ACC112 (cell line): ENCODE measurements around the gene HDAC4.

Experiments
- H2AFZ ChIP-seq: fragments of 200-600 bp; sonication (generic); one replicate; pipeline ENCODE4 v1.6.0; 2017; ENCODE audit warnings: antibody characterized with exemption, low read length; ENCODE audit not compliant: unreplicated experiment
- H3K27ac ChIP-seq: fragments of 200-600 bp; sonication (generic); 2 replicates; pipeline ENCODE4 v1.5.1; 2014; ENCODE audit warnings: low read depth, mild to moderate bottlenecking, antibody characterized with exemption, low read length, moderate library complexity
- H3K27me3 ChIP-seq: fragments of 200-600 bp; sonication (generic); 2 replicates; pipeline ENCODE4 v1.6.1; 2014; ENCODE audit warnings: mild to moderate bottlenecking, antibody characterized with exemption, low read length, moderate library complexity, mixed read lengths; ENCODE audit not compliant: insufficient read depth
- H3K36me3 ChIP-seq: fragments of 200-600 bp; sonication (generic); 2 replicates; pipeline ENCODE4 v1.6.1; 2016; ENCODE audit warnings: mild to moderate bottlenecking, antibody characterized with exemption, low read length, moderate library complexity, mixed read lengths; ENCODE audit not compliant: insufficient read depth
- H3K4me1 ChIP-seq: fragments of 200-600 bp; sonication (generic); one replicate; pipeline ENCODE4 v1.6.1; 2016; ENCODE audit warnings: low read length, mixed read lengths; ENCODE audit not compliant: insufficient read depth, unreplicated experiment, control insufficient read depth
- H3K4me3 ChIP-seq: fragments of 200-600 bp; sonication (generic); 2 replicates; pipeline ENCODE4 v1.5.1; 2014; ENCODE audit warnings: mild to moderate bottlenecking, low read depth, low read length
- H3K79me2 ChIP-seq: fragments of 200-600 bp; sonication (generic); one replicate; pipeline ENCODE4 v1.6.0; 2016; ENCODE audit warnings: low read length; ENCODE audit not compliant: control insufficient read depth, unreplicated experiment, insufficient read depth

Gene HDAC4

GRCh38 chr2:239127513-239127912 lies 273.3 kb downstream of the HDAC4 start:
- Histone ChIP-seq H3K27ac (no peak overlapping the region), H2AFZ (no peak overlapping the region), H3K4me3 (no peak overlapping the region), H3K4me1 (no peaks in the 10 kb centered on the region), H3K36me3 (peaks cover 19% of the 10 kb centered on the region), H3K79me2 (no peaks in the 10 kb centered on the region), H3K27me3 (no peaks in the 10 kb centered on the region)

GRCh38 chr2:239125726-239126675 lies 274.8 kb downstream of the HDAC4 start:
- no peak overlapping the region for H2AFZ ChIP-seq
- H3K36me3 ChIP-seq, result peaks cover 19% of the 10 kb centered on the region
- no peaks in the 10 kb centered on the region for H3K4me1 ChIP-seq
- H3K27me3 ChIP-seq, result no peaks in the 10 kb centered on the region
- no peak overlapping the region for H3K4me3 ChIP-seq
- no peak overlapping the region for H3K27ac ChIP-seq
- H3K79me2 ChIP-seq, result no peaks in the 10 kb centered on the region

DNA sequence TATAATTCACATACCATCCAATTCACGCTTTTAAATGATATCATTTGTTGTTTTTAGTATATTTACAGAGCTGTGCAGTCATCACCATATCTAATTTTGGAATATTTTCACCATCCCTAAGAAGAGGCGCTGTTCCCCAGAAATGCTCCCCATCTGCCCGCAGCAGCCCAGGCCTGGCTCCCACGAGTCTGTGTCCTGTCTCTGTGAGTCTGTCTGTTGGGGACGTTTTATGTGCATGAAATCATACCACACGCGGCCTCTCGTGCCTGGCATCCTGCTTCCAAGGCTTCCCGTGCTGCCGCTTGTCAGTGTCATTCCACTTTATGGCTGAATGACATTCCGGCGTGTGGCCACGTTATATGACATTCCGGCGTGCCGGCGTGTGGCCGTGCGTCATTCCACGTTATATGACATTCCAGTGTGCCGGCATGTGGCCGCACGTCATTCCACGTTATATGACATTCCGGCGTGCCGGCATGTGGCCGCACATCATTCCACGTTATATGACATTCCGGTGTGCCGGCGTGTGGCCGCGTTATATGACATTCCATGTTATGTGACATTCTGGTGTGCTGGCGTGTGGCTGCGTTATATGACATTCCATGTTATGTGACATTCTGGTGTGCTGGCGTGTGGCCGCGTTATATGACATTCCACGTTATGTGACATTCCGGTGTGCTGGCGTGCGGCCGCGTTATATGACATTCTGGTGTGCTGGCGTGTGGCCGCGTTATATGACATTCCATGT lies 276.5 kb downstream of the HDAC4 start:
- no peaks in the 10 kb centered on the region for H3K27me3 ChIP-seq
- no peak overlapping the region for H3K4me3 ChIP-seq
- H3K36me3 ChIP-seq, result peaks cover 19% of the 10 kb centered on the region
- H3K27ac ChIP-seq, result no peak overlapping the region
- no peak overlapping the region for H2AFZ ChIP-seq
- no peaks in the 10 kb centered on the region for H3K79me2 ChIP-seq
- no peaks in the 10 kb centered on the region for H3K4me1 ChIP-seq

GRCh38 chr2:239122421-239123110 lies 278.3 kb downstream of the HDAC4 start:
- H2AFZ ChIP-seq, result no peak overlapping the region
- H3K79me2 ChIP-seq, result no peaks in the 10 kb centered on the region
- no peak overlapping the region for H3K27ac ChIP-seq
- H3K27me3 ChIP-seq, result no peaks in the 10 kb centered on the region
- H3K4me3 ChIP-seq, result no peak overlapping the region
- H3K36me3 ChIP-seq, result peaks cover 19% of the 10 kb centered on the region
- no peaks in the 10 kb centered on the region for H3K4me1 ChIP-seq

- H3K27me3 ChIP-seq, result no peaks in the 10 kb centered on the region
- H3K36me3 ChIP-seq, result peaks cover 19% of the 10 kb centered on the region
- H2AFZ ChIP-seq, result no peak overlapping the region
- H3K4me1 ChIP-seq, result no peaks in the 10 kb centered on the region
- no peak overlapping the region for H3K27ac ChIP-seq
- H3K79me2 ChIP-seq, result no peaks in the 10 kb centered on the region
- no peak overlapping the region for H3K4me3 ChIP-seq
Measured at GRCh38 chr2:239121600-239122012, 279.2 kb downstream of the HDAC4 start.

DNA sequence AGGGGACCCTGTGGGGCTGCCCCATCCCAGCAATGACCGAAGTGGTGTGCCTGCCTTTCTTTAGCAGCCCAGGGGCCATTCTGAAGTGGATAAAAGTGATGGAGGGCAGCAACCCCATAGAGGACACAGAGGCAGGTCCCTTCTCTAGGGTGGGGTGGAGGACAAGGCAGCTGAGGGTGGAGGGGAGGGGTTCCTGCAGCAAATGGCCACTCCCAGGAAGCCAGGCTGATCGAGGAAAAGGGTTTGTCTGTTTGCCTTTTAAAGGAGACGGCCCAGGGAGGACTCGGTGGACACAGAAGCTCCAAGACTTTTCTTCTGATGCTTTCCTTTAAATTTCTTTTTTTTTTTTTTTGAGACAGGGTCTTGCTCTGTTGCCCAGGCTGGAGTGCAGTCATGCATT lies 280.2 kb downstream of the HDAC4 start:
- Histone ChIP-seq H3K27me3 (no peaks in the 10 kb centered on the region), H3K27ac (no peak overlapping the region)

GRCh38 chr2:239119346-239120126 lies 281.3 kb downstream of the HDAC4 start:
- Histone ChIP-seq H3K36me3 (peaks cover 3% of the 10 kb centered on the region), H3K27ac (no peak overlapping the region), H3K4me3 (no peak overlapping the region)

More for the DNA sequence above, 280.2 kb downstream of the HDAC4 start:
- no peak overlapping the region for H3K4me3 ChIP-seq
- no peaks in the 10 kb centered on the region for H3K4me1 ChIP-seq
- no peaks in the 10 kb centered on the region for H3K79me2 ChIP-seq
- no peak overlapping the region for H2AFZ ChIP-seq
- H3K36me3 ChIP-seq, result peaks cover 14% of the 10 kb centered on the region

DNA sequence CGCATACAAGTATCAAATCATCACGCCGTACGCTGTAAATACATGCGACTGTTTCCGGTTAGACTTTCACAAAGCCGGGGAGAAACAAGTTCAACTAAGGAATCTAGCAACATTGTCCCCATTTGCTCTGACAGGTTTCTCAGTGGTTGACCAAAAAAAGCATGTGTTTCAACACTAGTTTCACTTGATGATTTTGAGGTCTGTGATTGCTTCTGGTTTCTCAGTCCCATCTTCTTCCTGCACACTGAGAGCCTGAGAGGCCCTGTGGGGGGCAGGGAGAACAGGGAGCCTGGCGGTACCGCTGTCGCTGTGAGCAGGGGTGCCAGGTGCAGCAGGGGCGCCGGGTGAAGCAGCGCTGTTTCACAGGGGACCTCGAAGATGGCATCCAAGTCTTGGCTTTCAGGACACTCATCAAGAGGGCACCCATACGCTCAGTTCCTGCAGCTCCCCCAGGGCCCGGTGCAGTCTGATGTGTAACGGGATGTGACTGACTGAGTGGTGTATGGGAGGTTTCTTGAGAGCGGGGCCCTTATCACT lies 282.1 kb downstream of the HDAC4 start:
- H3K79me2 ChIP-seq, result no peaks in the 10 kb centered on the region
- H2AFZ ChIP-seq, result no peak overlapping the region
- H3K4me1 ChIP-seq, result no peaks in the 10 kb centered on the region
- H3K36me3 ChIP-seq, result no peaks in the 10 kb centered on the region
- H3K4me3 ChIP-seq, result no peak overlapping the region
- H3K27me3 ChIP-seq, result no peaks in the 10 kb centered on the region
- H3K27ac ChIP-seq, result no peak overlapping the region

More at GRCh38 chr2:239119346-239120126, 281.3 kb downstream of the HDAC4 start:
- H3K79me2 ChIP-seq, result no peaks in the 10 kb centered on the region
- H3K27me3 ChIP-seq, result no peaks in the 10 kb centered on the region
- no peaks in the 10 kb centered on the region for H3K4me1 ChIP-seq
- no peak overlapping the region for H2AFZ ChIP-seq

GRCh38 chr2:239118264-239118663 lies 282.6 kb downstream of the HDAC4 start:
- Histone ChIP-seq H3K27me3 (no peaks in the 10 kb centered on the region), H3K4me3 (no peak overlapping the region), H3K4me1 (no peaks in the 10 kb centered on the region), H3K27ac (no peak overlapping the region), H3K79me2 (no peaks in the 10 kb centered on the region), H2AFZ (no peak overlapping the region), H3K36me3 (no peaks in the 10 kb centered on the region)

DNA sequence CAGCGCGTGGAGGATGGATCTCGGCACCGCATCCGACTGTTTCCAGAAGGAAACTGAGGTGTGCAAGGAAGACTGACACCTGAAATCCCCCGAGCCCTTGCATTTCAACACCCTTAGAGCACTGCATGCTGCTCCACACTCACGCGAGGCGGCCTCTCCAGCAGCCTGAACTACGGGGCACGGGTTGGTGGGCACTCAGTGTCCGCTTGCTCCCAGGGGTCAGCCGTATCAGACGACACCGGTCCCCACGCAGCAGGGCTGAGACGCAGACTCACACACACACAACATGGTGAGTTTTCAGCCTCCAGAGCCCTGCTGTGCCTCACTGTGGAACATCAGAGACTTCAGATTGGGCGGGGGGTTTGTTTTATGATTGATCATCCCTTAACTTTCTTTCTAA lies 283.0 kb downstream of the HDAC4 start:
- Histone ChIP-seq H3K27ac (no peak overlapping the region), H3K36me3 (no peaks in the 10 kb centered on the region), H3K4me3 (no peak overlapping the region), H3K27me3 (no peaks in the 10 kb centered on the region), H3K79me2 (no peaks in the 10 kb centered on the region), H3K4me1 (no peaks in the 10 kb centered on the region), H2AFZ (no peak overlapping the region)
